ENCODE measurements around the gene SORCS2.
"Not testable (repeated sequence)": the region's sequence is repeated elsewhere in the genome, so short reads cannot be mapped to it uniquely, and the experiment has no call there.

SORCS2 gene

DNA sequence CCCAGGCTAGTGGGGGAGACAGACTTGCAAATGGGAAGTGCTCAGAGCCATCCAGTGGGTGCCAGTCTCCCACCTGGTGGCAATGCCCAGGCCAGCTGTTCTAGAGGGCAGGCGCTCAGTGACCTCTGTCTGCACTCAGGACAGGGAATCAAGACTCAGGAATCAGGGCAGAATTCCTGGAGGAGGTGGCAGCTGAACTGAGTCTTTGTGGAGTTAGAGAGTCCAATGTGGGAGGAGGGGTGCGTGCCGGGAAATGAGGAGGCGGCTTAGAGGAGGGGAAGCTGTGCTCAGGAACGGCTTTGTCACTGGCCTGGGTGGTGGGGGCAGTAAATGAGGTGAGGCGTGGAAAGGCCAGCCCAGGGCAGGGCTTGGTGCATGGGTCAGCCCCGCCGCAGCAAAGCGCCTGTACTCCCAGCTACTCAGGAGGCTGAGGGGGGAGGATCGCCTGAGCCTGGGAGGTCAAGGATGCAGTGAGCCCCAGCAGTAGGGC is 31.3 kb upstream of the SORCS2 start:
- no peak for DNase-seq (ENCODE audit: low read depth)
- no peak overlapping the region for H3K4me3 ChIP-seq (ENCODE audit: low read depth, low read length)
- TF ChIP-seq POLR2A (IDR thresholded peaks at IDR 0.05; ENCODE audit: extremely low read depth, insufficient read length), result no peak
- TF ChIP-seq, protein P1, sequence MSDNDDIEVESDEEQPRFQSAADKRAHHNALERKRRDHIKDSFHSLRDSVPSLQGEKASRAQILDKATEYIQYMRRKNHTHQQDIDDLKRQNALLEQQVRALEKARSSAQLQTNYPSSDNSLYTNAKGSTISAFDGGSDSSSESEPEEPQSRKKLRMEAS (IDR thresholded peaks at IDR 0.05; ENCODE audit: low read depth, low read length), result no peak
- TF ChIP-seq MYC (IDR thresholded peaks at IDR 0.05; ENCODE audit: low read depth, low read length), result no peak
- TF ChIP-seq, protein P2, sequence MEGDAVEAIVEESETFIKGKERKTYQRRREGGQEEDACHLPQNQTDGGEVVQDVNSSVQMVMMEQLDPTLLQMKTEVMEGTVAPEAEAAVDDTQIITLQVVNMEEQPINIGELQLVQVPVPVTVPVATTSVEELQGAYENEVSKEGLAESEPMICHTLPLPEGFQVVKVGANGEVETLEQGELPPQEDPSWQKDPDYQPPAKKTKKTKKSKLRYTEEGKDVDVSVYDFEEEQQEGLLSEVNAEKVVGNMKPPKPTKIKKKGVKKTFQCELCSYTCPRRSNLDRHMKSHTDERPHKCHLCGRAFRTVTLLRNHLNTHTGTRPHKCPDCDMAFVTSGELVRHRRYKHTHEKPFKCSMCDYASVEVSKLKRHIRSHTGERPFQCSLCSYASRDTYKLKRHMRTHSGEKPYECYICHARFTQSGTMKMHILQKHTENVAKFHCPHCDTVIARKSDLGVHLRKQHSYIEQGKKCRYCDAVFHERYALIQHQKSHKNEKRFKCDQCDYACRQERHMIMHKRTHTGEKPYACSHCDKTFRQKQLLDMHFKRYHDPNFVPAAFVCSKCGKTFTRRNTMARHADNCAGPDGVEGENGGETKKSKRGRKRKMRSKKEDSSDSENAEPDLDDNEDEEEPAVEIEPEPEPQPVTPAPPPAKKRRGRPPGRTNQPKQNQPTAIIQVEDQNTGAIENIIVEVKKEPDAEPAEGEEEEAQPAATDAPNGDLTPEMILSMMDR (IDR thresholded peaks at IDR 0.05; ENCODE audit: low read depth, low read length), result no peak

DNA sequence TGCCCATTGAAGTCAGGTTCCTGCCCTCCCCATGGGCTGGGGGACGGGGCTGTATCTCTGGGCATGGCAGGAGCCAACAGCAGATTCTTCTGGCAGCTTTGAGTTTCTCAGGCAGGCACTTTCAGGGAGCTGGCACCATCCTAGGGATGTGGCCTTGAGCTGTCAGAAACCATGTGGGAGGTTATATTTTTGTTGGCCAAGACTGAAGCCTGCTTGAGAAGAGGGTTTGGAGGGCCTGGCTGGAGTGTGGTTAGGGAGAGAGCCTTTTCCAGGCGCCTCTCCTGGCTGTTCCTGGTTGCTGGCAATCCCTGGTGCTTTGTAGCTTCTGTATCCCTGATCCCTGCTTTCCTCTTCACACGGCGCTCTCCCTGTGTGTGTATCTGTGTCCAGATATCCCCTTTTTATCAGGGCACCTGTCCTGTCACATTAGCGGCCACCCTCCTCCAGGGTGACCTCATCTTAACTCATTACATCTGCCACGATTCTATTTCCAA is 30.6 kb upstream of the SORCS2 start:
- TF ChIP-seq MYC (IDR thresholded peaks at IDR 0.05; ENCODE audit: low read depth, low read length), result no peak
- TF ChIP-seq, protein P2 (IDR thresholded peaks at IDR 0.05; ENCODE audit: low read depth, low read length), result no peak
- no peak for TF ChIP-seq POLR2A (IDR thresholded peaks at IDR 0.05; ENCODE audit: extremely low read depth, insufficient read length)
- TF ChIP-seq, protein P1 (IDR thresholded peaks at IDR 0.05; ENCODE audit: low read depth, low read length), result no peak
- DNase-seq (ENCODE audit: low read depth), result no peak
- no peak overlapping the region for H3K4me3 ChIP-seq (ENCODE audit: low read depth, low read length)

DNA sequence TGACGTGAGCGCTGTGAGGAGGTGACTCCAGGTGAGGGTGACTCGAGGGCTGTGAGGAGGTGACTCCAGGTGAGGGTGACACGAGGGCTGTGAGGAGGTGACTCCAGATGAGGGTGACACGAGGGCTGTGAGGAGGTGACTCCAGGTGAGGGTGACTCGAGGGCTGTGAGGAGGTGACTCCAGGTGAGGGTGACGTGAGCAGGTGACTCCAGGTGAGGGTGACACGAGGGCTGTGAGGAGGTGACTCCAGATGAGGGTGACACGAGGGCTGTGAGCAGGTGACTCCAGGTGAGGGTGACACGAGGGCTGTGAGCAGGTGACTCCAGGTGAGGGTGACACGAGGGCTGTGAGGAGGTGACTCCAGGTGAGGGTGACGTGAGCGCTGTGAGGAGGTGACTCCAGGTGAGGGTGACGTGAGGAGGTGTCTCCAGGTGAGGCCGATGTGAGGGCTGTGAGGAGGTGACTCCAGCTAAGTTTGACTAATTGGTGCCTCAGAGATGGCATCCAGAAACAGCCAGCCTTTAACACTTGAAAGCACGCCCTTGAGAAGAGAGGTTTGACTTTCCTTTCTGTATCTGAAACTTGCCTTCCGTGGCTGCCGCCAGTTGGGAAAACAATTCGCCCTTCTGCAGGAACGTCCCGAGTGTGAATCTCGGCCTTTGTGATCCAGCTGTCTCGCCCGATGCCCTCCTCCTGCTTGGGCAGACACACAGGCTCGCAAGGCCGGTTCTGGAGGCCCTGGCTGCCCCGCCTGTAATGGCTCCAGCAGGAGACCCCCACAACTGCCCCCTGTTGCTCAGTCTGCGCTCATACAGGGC is 27.1 kb upstream of the SORCS2 start:
- DNase-seq (ENCODE audit: low read depth); H3K4me3 ChIP-seq (ENCODE audit: low read depth, low read length): not testable (repeated sequence)

DNA sequence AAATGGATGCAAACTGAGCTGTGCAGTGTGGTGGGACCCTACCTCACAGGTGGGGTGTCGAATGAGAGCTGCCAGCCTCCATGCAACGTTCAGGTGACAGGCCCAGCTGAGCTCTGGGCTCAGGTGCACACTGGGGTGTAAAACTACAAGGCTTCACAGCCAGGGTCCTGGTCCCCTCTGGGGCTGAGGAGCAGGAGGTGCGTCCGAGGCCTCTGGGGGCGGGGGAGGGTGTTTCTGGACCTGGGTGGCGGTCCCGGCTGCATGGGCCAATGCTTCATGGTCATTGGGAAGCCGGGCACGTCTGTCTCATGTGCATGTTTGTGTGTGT is 26.5 kb upstream of the SORCS2 start:
- no peak for DNase-seq (ENCODE audit: low read depth)
- TF ChIP-seq POLR2A (IDR thresholded peaks at IDR 0.05; ENCODE audit: extremely low read depth, insufficient read length), result no peak
- TF ChIP-seq, protein P2 (IDR thresholded peaks at IDR 0.05; ENCODE audit: low read depth, low read length), result no peak
- no peak for TF ChIP-seq MYC (IDR thresholded peaks at IDR 0.05; ENCODE audit: low read depth, low read length)
- TF ChIP-seq, protein P1 (IDR thresholded peaks at IDR 0.05; ENCODE audit: low read depth, low read length), result no peak

DNA sequence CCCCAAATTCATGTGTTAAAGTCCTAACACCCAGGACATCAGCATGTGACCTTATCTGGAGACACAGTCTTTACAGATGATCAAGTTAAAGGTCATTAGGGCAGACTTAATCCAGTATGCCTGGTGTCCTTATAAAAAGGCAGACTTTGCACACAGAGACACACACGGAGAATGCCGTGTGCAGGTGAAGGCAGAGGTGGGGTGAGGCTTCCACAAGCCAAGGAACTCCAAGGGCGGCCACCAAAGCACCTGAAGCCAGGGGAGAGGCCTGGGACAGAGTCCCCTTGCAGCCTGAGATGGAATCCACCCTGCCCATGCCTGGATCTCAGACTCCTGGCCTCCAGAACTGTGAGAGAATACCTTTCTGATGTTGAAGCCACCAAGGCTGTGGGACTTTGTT is 26.1 kb upstream of the SORCS2 start:
- no peak overlapping the region for H3K4me3 ChIP-seq (ENCODE audit: low read depth, low read length)
- DNase-seq (ENCODE audit: low read depth), result no peak
- TF ChIP-seq, protein P1 (IDR thresholded peaks at IDR 0.05; ENCODE audit: low read depth, low read length), result no peak
- TF ChIP-seq, protein P2 (IDR thresholded peaks at IDR 0.05; ENCODE audit: low read depth, low read length), result no peak
- TF ChIP-seq MYC (IDR thresholded peaks at IDR 0.05; ENCODE audit: low read depth, low read length), result no peak
- TF ChIP-seq POLR2A (IDR thresholded peaks at IDR 0.05; ENCODE audit: extremely low read depth, insufficient read length), result no peak

More for the DNA sequence above, 26.5 kb upstream of the SORCS2 start:
- no peak overlapping the region for H3K4me3 ChIP-seq (ENCODE audit: low read depth, low read length)

DNA sequence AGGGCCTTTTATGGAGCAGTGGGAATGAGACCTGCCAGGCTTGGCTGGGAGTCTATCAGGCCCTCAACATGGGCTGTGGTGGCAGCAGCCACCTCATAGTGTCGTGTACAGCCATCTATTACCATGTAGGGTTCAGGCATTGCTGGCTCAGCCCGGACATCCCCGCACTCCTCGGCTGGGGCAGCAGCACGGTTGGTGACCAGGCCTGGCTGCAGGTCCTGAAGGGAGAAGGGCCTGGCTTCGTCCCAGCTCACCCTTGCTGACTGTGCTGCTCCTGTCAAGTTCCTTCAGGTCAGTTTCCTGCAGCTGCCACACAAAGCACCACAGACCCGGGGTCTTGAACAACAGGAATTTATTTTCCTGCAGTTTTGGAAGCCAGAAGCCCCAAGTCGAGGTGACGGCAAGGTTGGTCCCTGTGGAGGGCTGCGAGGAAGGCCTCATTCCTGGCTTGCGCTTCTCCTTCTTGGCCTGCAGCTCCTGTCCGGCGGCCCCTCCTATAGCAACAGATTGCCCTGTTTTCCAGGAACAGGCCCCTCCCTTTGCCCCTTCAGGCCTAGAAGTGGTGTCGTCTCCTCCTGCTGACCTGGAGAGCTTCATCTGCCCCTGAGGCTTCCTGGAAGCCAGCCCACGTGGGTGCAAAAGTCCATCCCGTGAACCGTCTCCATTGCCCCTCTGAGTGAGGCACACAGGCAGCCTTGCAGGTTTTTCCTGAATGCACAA is 25.2 kb upstream of the SORCS2 start:
- TF ChIP-seq, protein P2 (IDR thresholded peaks at IDR 0.05; ENCODE audit: low read depth, low read length), result no peak
- TF ChIP-seq MYC (IDR thresholded peaks at IDR 0.05; ENCODE audit: low read depth, low read length), result no peak
- TF ChIP-seq, protein P1 (IDR thresholded peaks at IDR 0.05; ENCODE audit: low read depth, low read length), result no peak
- no peak overlapping the region for H3K4me3 ChIP-seq (ENCODE audit: low read depth, low read length)
- DNase-seq (ENCODE audit: low read depth), result no peak
